ENCODE results near the gene PRRC2B. TPM values are rescaled to one million over a fixed set of nuclear protein-coding genes. Genes with fewer than 3 reads are reported as not detected.
"Not testable (repeated sequence)": the region's sequence is repeated elsewhere in the genome, so short reads cannot be mapped to it uniquely, and the experiment has no call there.

The PRRC2B gene
- polyA plus RNA-seq, 12 donors, result 96.2 to 239 (median 143) TPM

- no peak for DNase-seq
These were observed 136.6 kb downstream of the PRRC2B start for GRCh38 chr9:131530546-131530919.

- DNase-seq, result peak; percentile 88
These were observed 137.3 kb downstream of the PRRC2B start, which contains the start of gene UCK1 for GRCh38 chr9:131530920-131531832. UCK1 (minus strand) TSS chr9:131531263; CDS start chr9:131531174, 89 bp downstream.

- DNase-seq, result no peak
These were observed 140.9 kb downstream of the PRRC2B start for GRCh38 chr9:131534721-131535237.

GRCh38 chr9:131537946-131538345 lies 144.1 kb downstream of the PRRC2B start:
- no peak for DNase-seq

GRCh38 chr9:131539223-131539923 lies 145.5 kb downstream of the PRRC2B start:
- DNase-seq, result no peak

- no peak for DNase-seq
These were observed 149.3 kb downstream of the PRRC2B start for GRCh38 chr9:131543141-131543540.

- no peak for DNase-seq
These were observed 151.3 kb downstream of the PRRC2B start, which contains the start of gene PRRT1B for GRCh38 chr9:131545003-131545785. PRRT1B (plus strand) TSS chr9:131545523; CDS start chr9:131545616, 93 bp downstream.

GRCh38 chr9:131545786-131546335 lies 152.0 kb downstream of the PRRC2B start:
- DNase-seq, result no peak

- DNase-seq, result no peak
These were observed 152.6 kb downstream of the PRRC2B start for GRCh38 chr9:131546336-131547084.

GRCh38 chr9:131549186-131549585 lies 155.3 kb downstream of the PRRC2B start:
- not testable (repeated sequence) for DNase-seq

Other genes with a start within 250 kb of the PRRC2B start
- gene FAM78A, start 117.6 kb upstream of the PRRC2B start, polyA plus RNA-seq (ENCODE audit: insufficient read length in 12 of 12), result 10 to 100 TPM in 11 of 12 donors, not detected in 1; 17.1 to 46.7 (median 32.3) TPM
- gene PLPP7, start 104.4 kb upstream of the PRRC2B start, polyA plus RNA-seq (ENCODE audit: insufficient read length in 12 of 12), result 10 to 100 TPM in 11 of 12 donors, not detected in 1; 10.8 to 52.6 (median 29.8) TPM
- 10 to 100 TPM in 11 of 12 donors, not detected in 1; 17.4 to 31.8 (median 23.3) TPM for gene POMT1, start 108.8 kb downstream of the PRRC2B start, polyA plus RNA-seq (ENCODE audit: insufficient read length in 12 of 12)
- 10 to 100 TPM in 11 of 12 donors, not detected in 1; 21.7 to 38.0 (median 23.7) TPM for gene UCK1, start 137.2 kb downstream of the PRRC2B start, polyA plus RNA-seq (ENCODE audit: insufficient read length in 12 of 12)
- under 1 TPM in 2 of 12 donors, not detected in 10; 0.09 to 0.17 TPM for gene PRRT1B, start 151.4 kb downstream of the PRRC2B start, polyA plus RNA-seq (ENCODE audit: insufficient read length in 12 of 12)